Astrocyte (in vitro differentiated cells and primary cell): Measurements from ENCODE around the gene NPW. TPM values are rescaled to one million over a fixed set of nuclear protein-coding genes. Genes with fewer than 3 reads are reported as not detected.

ENCODE experiments used
- DNase-seq: peaks from one replicate; pipeline ENCODE4 v3.0.0-alpha.2; 2010; ENCODE audit warnings: low read depth
- FAIRE-seq: peaks from 2 replicates; lab custom pipeline; 2011; peaks lifted over from hg19 to GRCh38; lab: Jason Lieb, UNC
- H2AFZ ChIP-seq: 2 replicates; pipeline ENCODE4 v1.6.0; 2012; ENCODE audit warnings: low read depth, low read length, inconsistent platforms
- H3K27ac ChIP-seq: 2 replicates; pipeline ENCODE4 v1.5.1; 2011; ENCODE audit warnings: low read depth, low read length, inconsistent platforms
- H3K27me3 ChIP-seq: 2 replicates; pipeline ENCODE4 v1.6.0; 2011; ENCODE audit warnings: low read length, inconsistent platforms; ENCODE audit not compliant: insufficient read depth
- H3K36me3 ChIP-seq: 2 replicates; pipeline ENCODE4 v1.5.1; 2011; ENCODE audit warnings: low read length, inconsistent platforms; ENCODE audit not compliant: insufficient read depth
- H3K4me1 ChIP-seq: 2 replicates; pipeline ENCODE4 v1.5.1; 2011; ENCODE audit warnings: low read length, inconsistent platforms; ENCODE audit not compliant: insufficient read depth
- H3K4me2 ChIP-seq: 2 replicates; pipeline ENCODE4 v1.6.0; 2012; ENCODE audit warnings: low read length, inconsistent platforms
- H3K4me3 ChIP-seq: 2 replicates; pipeline ENCODE4 v1.5.1; 2011; ENCODE audit warnings: low read depth, mild to moderate bottlenecking, low read length, inconsistent platforms; ENCODE audit not compliant: insufficient read depth
- H3K79me2 ChIP-seq: 2 replicates; pipeline ENCODE4 v1.6.0; 2012; ENCODE audit warnings: mild to moderate bottlenecking, low read length, inconsistent platforms; ENCODE audit not compliant: insufficient read depth
- H3K9ac ChIP-seq: 2 replicates; pipeline ENCODE4 v1.6.0; 2012; ENCODE audit warnings: mild to moderate bottlenecking, low read length, inconsistent platforms
- H3K9me3 ChIP-seq: 2 replicates; pipeline ENCODE4 v1.5.1; 2012; ENCODE audit warnings: low read depth, mild to moderate bottlenecking, low read length, inconsistent platforms; ENCODE audit not compliant: insufficient read depth
- H4K20me1 ChIP-seq: 2 replicates; pipeline ENCODE4 v1.6.0; 2012; ENCODE audit warnings: low read length, inconsistent platforms; ENCODE audit not compliant: insufficient read depth
- H3K27ac Mint-ChIP-seq: one replicate; pipeline ENCODE4 v1.8.0; 2021; ENCODE audit warnings: mild to moderate bottlenecking, mixed read lengths; ENCODE audit not compliant: unreplicated experiment
- H3K27me3 Mint-ChIP-seq: one replicate; pipeline ENCODE4 v1.8.0; 2021; ENCODE audit warnings: low read depth, mixed read lengths; ENCODE audit not compliant: unreplicated experiment
- H3K36me3 Mint-ChIP-seq: one replicate; pipeline ENCODE4 v1.8.0; 2021; ENCODE audit warnings: low read depth, mixed read lengths; ENCODE audit not compliant: unreplicated experiment
- H3K4me1 Mint-ChIP-seq: one replicate; pipeline ENCODE4 v1.8.0; 2021; ENCODE audit warnings: low read depth, mixed read lengths; ENCODE audit not compliant: unreplicated experiment
- H3K4me3 Mint-ChIP-seq: one replicate; pipeline ENCODE4 v1.8.0; 2021; ENCODE audit warnings: mild to moderate bottlenecking, moderate library complexity, mixed read lengths; ENCODE audit not compliant: unreplicated experiment
- H3K9me3 Mint-ChIP-seq: one replicate; pipeline ENCODE4 v1.8.0; 2021; ENCODE audit warnings: mild to moderate bottlenecking, mixed read lengths; ENCODE audit not compliant: unreplicated experiment
- EZH2 ChIP-seq: IDR thresholded peaks from 2 replicates; pipeline ENCODE4 v1.6.1; 2012; ENCODE audit warnings: mild to moderate bottlenecking, low read length, inconsistent platforms; ENCODE audit not compliant: insufficient read depth
- total RNA-seq: library from RNA; stranded (reverse); gene quantifications from 2 replicates; pipeline ENCODE4 v1.2.1, GENCODE V29; 2021
- TF ChIP-seq, protein P1 (sequence below): IDR thresholded peaks from 2 replicates; pipeline ENCODE4 v1.5.1; 2011; ENCODE audit warnings: low read depth, mild to moderate bottlenecking, inconsistent platforms, low read length, moderate library complexity; ENCODE audit not compliant: insufficient read depth

Gene NPW
- total RNA-seq, 1 donor from 2014 or later: 2.1 TPM

- no peaks in the 10 kb centered on the region for H3K79me2 ChIP-seq
- no peak overlapping the region for H2AFZ ChIP-seq
- FAIRE-seq (no peak), DNase-seq (no peak)
- Mint-ChIP-seq H3K27me3 (peaks cover 17% of the 10 kb centered on the region), H3K36me3 (peaks cover 2% of the 10 kb centered on the region), H3K4me3 (no peak overlapping the region), H3K4me1 (no peaks in the 10 kb centered on the region), H3K27ac (no peak overlapping the region), H3K9me3 (no peaks in the 10 kb centered on the region)
- H3K4me1 ChIP-seq: peaks cover 9% of the 10 kb centered on the region
- H4K20me1 ChIP-seq: no peaks in the 10 kb centered on the region
- H3K9ac ChIP-seq: no peak overlapping the region
- no peaks in the 10 kb centered on the region for H3K36me3 ChIP-seq
- H3K4me2 ChIP-seq: no peak overlapping the region
- H3K27me3 ChIP-seq: no peaks in the 10 kb centered on the region
- no peak overlapping the region for H3K4me3 ChIP-seq
- no peaks in the 10 kb centered on the region for H3K9me3 ChIP-seq
- TF ChIP-seq EZH2: no peak
- TF ChIP-seq, protein P1, sequence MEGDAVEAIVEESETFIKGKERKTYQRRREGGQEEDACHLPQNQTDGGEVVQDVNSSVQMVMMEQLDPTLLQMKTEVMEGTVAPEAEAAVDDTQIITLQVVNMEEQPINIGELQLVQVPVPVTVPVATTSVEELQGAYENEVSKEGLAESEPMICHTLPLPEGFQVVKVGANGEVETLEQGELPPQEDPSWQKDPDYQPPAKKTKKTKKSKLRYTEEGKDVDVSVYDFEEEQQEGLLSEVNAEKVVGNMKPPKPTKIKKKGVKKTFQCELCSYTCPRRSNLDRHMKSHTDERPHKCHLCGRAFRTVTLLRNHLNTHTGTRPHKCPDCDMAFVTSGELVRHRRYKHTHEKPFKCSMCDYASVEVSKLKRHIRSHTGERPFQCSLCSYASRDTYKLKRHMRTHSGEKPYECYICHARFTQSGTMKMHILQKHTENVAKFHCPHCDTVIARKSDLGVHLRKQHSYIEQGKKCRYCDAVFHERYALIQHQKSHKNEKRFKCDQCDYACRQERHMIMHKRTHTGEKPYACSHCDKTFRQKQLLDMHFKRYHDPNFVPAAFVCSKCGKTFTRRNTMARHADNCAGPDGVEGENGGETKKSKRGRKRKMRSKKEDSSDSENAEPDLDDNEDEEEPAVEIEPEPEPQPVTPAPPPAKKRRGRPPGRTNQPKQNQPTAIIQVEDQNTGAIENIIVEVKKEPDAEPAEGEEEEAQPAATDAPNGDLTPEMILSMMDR: peak; percentile 32
- no peak overlapping the region for H3K27ac ChIP-seq
These were observed 3.1 kb upstream of the NPW start for GRCh38 chr16:2016407-2016922.

GRCh38 chr16:2019921-2020831 lies 591 bp downstream of the NPW start:
- H2AFZ ChIP-seq: peak overlapping the region; percentile 63
- Mint-ChIP-seq H3K27me3 (peaks cover 20% of the 10 kb centered on the region), H3K4me1 (peaks cover 1% of the 10 kb centered on the region)

More at GRCh38 chr16:2019921-2020831, 591 bp downstream of the NPW start:
- peak; percentile 62 for TF ChIP-seq EZH2
- TF ChIP-seq, protein P1: no peak
- no peaks in the 10 kb centered on the region for H3K9me3 ChIP-seq
- no peaks in the 10 kb centered on the region for H3K36me3 ChIP-seq
- peak overlapping the region; percentile 23 for H3K4me3 ChIP-seq
- H3K4me2 ChIP-seq: peak overlapping the region; percentile 74
- no peaks in the 10 kb centered on the region for H3K79me2 ChIP-seq
- H3K27me3 ChIP-seq: no peaks in the 10 kb centered on the region
- Mint-ChIP-seq H3K9me3 (no peaks in the 10 kb centered on the region), H3K4me3 (no peak overlapping the region), H3K27ac (no peak overlapping the region), H3K36me3 (no peaks in the 10 kb centered on the region)
- H3K4me1 ChIP-seq: peaks cover 15% of the 10 kb centered on the region
- no peak for DNase-seq
- H3K27ac ChIP-seq: no peak overlapping the region
- no peak for FAIRE-seq
- no peaks in the 10 kb centered on the region for H4K20me1 ChIP-seq
- H3K9ac ChIP-seq: no peak overlapping the region
